K562 (cell line): ENCODE measurements around the gene GNG7. TPM values are rescaled to one million over a fixed set of nuclear protein-coding genes. Genes with fewer than 3 reads are reported as not detected.

ENCODE experiments used
- ATF7 ChIP-seq: fragments of 450-650 bp; IDR thresholded peaks from 2 replicates; pipeline ENCODE4 v1.7.1; 2014; ENCODE audit warnings: mild to moderate bottlenecking, moderate library complexity
- CC2D1A ChIP-seq: fragments of 450-650 bp; IDR thresholded peaks from 2 replicates; pipeline ENCODE4 v1.6.1; 2017; ENCODE audit warnings: mild to moderate bottlenecking
- HOXB6 ChIP-seq: fragments of 250-450 bp; sonication (Bioruptor Pico); IDR thresholded peaks from 2 replicates; pipeline ENCODE4 v1.5.1; 2022; ENCODE audit warnings: mild to moderate bottlenecking, borderline replicate concordance
- TAF9B ChIP-seq: fragments of 450-650 bp; IDR thresholded peaks from 2 replicates; pipeline ENCODE4 v1.6.1; 2018; ENCODE audit warnings: mild to moderate bottlenecking; ENCODE audit not compliant: partially characterized antibody
- TOE1 ChIP-seq, 2 experiments: fragments of 450-650 bp in 1 of 2; sonication (generic) in 1 of 2; formaldehyde crosslinking in 1 of 2; IDR thresholded peaks; 2 replicates each; pipeline versions ENCODE4 v1.7.1 to v1.8.0; 2016 to 2022; ENCODE audit warnings: borderline replicate concordance in 2 of 2, mild to moderate bottlenecking in 2 of 2, antibody characterized with exemption in 1 of 2, inconsistent platforms in 1 of 2, low read depth in 1 of 2, missing genetic modification reagents in 1 of 2, moderate library complexity in 1 of 2
- ZNF24 ChIP-seq: fragments of 450-650 bp; IDR thresholded peaks from 2 replicates; pipeline ENCODE4 v1.6.1; 2016
- ZNF263 ChIP-seq: sonication (generic); formaldehyde crosslinking; IDR thresholded peaks from 2 replicates; pipeline ENCODE4 v1.8.0; 2022; ENCODE audit warnings: mild to moderate bottlenecking, missing genetic modification reagents, borderline replicate concordance
- ZNF830 ChIP-seq: fragments of 250-450 bp; sonication (Bioruptor Pico); IDR thresholded peaks from 2 replicates; pipeline ENCODE4 v1.5.0; 2021; ENCODE audit warnings: mild to moderate bottlenecking
- polyA plus RNA-seq, 8 experiments: library from polyadenylated mRNA; depleted of rRNA in 4 of 8; stranded (reverse) in 5 of 8; unstranded in 3 of 8; fragments of >200 nt; fragmentation: Nextera tagmentation in 2 of 8; fragmentation: Illumina TruSeq in 1 of 8; extraction: Ambion mirVana in 2 of 8; extraction: Trizol in 1 of 8; gene quantifications; 2 replicates each; pipeline versions ENCODE4 v1.2.1 to v1.2.3, GENCODE V29; 2011 to 2014; ENCODE audit warnings: inconsistent platforms in 1 of 8, missing spikeins in 1 of 8
- total RNA-seq, 7 experiments: library from RNA; depleted of rRNA in 6 of 7; stranded (reverse); fragments of >200 nt in 6 of 7; fragmentation: Illumina TruSeq in 2 of 7; extraction: Trizol in 2 of 7; gene quantifications; 2 replicates each; pipeline versions ENCODE4 v1.2.1 to v1.2.3, GENCODE V29; 2011 to 2021; ENCODE audit warnings: low replicate concordance in 1 of 7
- TF ChIP-seq, protein P1 (sequence below): fragments of 250-450 bp; sonication (Bioruptor Pico); IDR thresholded peaks from 2 replicates; pipeline ENCODE4 v1.4.0; 2020; ENCODE audit warnings: borderline replicate concordance
- TF ChIP-seq, protein P2 (sequence below): fragments of 250-450 bp; sonication (Bioruptor Pico); IDR thresholded peaks from 2 replicates; pipeline ENCODE4 v1.8.0; 2022; ENCODE audit warnings: moderate library complexity, mild to moderate bottlenecking, inconsistent platforms
- TF ChIP-seq, protein P3 (sequence below): fragments of 200-800 bp; sonication (Bioruptor generic); IDR thresholded peaks from 2 replicates; pipeline ENCODE4 v1.6.1; 2016; ENCODE audit warnings: missing genetic modification characterization, missing compliant biosample characterization

The GNG7 gene
- total and polyA plus RNA-seq, 9 of the 15 experiments (the other 6 are each of a cell fraction or from before 2014, with no cell fraction given), result 0.01 to 0.20 (median 0.06) TPM; not detected in 1

DNA sequence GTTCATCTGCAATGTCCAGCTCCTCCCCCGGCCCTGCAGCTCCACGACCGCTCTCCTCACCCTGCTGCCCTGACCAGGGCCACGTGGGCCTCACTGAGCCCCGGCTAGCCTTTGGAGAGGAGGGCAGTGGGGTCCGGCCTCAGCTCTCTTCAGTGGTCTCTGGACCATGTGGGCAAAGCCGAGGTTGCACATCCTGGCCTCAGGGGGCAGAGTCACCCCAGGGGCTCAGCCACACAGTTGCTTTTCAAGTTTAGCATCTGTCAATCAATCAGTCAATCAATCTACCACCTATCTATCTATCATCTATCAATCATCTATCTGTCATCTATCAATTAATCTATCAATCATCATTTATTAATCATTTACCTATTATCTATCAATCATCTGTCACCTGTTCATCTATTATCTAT is 21.7 kb upstream of the GNG7 start (continued):
- TF ChIP-seq, protein P1, sequence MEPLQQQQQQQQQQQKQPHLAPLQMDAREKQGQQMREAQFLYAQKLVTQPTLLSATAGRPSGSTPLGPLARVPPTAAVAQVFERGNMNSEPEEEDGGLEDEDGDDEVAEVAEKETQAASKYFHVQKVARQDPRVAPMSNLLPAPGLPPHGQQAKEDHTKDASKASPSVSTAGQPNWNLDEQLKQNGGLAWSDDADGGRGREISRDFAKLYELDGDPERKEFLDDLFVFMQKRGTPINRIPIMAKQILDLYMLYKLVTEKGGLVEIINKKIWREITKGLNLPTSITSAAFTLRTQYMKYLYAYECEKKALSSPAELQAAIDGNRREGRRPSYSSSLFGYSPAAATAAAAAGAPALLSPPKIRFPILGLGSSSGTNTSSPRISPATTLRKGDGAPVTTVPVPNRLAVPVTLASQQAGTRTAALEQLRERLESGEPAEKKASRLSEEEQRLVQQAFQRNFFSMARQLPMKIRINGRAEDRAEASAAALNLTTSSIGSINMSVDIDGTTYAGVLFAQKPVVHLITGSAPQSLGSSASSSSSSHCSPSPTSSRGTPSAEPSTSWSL (CRISPR knock-in tag), result no peak
- TF ChIP-seq TAF9B, result no peak
- TF ChIP-seq ZNF263 (CRISPR knock-in tag), result 0 out of 2 replicates have a peak, but pooled peaks have one; percentile 2
- TF ChIP-seq ZNF24, result no peak
- no peak for TF ChIP-seq HOXB6 (CRISPR knock-in tag)
- TF ChIP-seq, protein P2, sequence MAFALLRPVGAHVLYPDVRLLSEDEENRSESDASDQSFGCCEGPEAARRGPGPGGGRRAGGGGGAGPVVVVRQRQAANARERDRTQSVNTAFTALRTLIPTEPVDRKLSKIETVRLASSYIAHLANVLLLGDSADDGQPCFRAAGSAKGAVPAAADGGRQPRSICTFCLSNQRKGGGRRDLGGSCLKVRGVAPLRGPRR, result no peak
- TF ChIP-seq ATF7, result no peak
- no peak for TF ChIP-seq TOE1 (IDR thresholded peaks at IDR 0.05; ENCODE audit: borderline replicate concordance)
- TF ChIP-seq TOE1 (CRISPR knock-in tag; IDR thresholded peaks at IDR 0.05; ENCODE audit: borderline replicate concordance, low read depth), result no peak
- TF ChIP-seq, protein P3, sequence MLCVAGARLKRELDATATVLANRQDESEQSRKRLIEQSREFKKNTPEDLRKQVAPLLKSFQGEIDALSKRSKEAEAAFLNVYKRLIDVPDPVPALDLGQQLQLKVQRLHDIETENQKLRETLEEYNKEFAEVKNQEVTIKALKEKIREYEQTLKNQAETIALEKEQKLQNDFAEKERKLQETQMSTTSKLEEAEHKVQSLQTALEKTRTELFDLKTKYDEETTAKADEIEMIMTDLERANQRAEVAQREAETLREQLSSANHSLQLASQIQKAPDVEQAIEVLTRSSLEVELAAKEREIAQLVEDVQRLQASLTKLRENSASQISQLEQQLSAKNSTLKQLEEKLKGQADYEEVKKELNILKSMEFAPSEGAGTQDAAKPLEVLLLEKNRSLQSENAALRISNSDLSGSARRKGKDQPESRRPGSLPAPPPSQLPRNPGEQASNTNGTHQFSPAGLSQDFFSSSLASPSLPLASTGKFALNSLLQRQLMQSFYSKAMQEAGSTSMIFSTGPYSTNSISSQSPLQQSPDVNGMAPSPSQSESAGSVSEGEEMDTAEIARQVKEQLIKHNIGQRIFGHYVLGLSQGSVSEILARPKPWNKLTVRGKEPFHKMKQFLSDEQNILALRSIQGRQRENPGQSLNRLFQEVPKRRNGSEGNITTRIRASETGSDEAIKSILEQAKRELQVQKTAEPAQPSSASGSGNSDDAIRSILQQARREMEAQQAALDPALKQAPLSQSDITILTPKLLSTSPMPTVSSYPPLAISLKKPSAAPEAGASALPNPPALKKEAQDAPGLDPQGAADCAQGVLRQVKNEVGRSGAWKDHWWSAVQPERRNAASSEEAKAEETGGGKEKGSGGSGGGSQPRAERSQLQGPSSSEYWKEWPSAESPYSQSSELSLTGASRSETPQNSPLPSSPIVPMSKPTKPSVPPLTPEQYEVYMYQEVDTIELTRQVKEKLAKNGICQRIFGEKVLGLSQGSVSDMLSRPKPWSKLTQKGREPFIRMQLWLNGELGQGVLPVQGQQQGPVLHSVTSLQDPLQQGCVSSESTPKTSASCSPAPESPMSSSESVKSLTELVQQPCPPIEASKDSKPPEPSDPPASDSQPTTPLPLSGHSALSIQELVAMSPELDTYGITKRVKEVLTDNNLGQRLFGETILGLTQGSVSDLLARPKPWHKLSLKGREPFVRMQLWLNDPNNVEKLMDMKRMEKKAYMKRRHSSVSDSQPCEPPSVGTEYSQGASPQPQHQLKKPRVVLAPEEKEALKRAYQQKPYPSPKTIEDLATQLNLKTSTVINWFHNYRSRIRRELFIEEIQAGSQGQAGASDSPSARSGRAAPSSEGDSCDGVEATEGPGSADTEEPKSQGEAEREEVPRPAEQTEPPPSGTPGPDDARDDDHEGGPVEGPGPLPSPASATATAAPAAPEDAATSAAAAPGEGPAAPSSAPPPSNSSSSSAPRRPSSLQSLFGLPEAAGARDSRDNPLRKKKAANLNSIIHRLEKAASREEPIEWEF, result peak; percentile 98
- no peak for TF ChIP-seq CC2D1A
- TF ChIP-seq ZNF830 (CRISPR knock-in tag), result no peak
